ENCODE data around the gene CDH5. TPM values are rescaled to one million over a fixed set of nuclear protein-coding genes. Genes with fewer than 3 reads are reported as not detected.

Gene CDH5
- total RNA-seq, 1 donor from 2014 or later: 55.0 TPM

GRCh38 chr16:66427036-66427860 is 60.8 kb downstream of the CDH5 start, which contains the start of gene BEAN1:
BEAN1 (plus strand) TSS chr16:66427295; CDS start chr16:66437677, 10,382 bp downstream.
- intact Hi-C loops (cut with micrococcal nuclease): no loop called here
- ATAC-seq (peak; percentile 80), DNase-seq (peak; percentile 63)

- DNase-seq: peak; percentile 37
- intact Hi-C loops (cut with micrococcal nuclease): no loop called here
- peak; percentile 51 for ATAC-seq
These were observed 61.6 kb downstream of the CDH5 start for GRCh38 chr16:66427871-66428681.

GRCh38 chr16:66428682-66429251 is 62.3 kb downstream of the CDH5 start:
- DNase-seq (no peak), ATAC-seq (no peak)
- intact Hi-C loops (cut with micrococcal nuclease): no loop called here

GRCh38 chr16:66429290-66429962 is 62.9 kb downstream of the CDH5 start:
- ATAC-seq (no peak), DNase-seq (no peak)
- intact Hi-C loops (cut with micrococcal nuclease): no loop called here

- DNase-seq: no peak
- ATAC-seq: no peak
- intact Hi-C loops (cut with micrococcal nuclease): no loop called here
These were observed 63.7 kb downstream of the CDH5 start for GRCh38 chr16:66430214-66430613.

GRCh38 chr16:66431760-66432159 is 65.3 kb downstream of the CDH5 start:
- no peak for ATAC-seq

GRCh38 chr16:66432429-66432828 is 65.9 kb downstream of the CDH5 start:
- ATAC-seq (peak; percentile 52), DNase-seq (peak; percentile 44)
- intact Hi-C loops (cut with micrococcal nuclease): no loop called here

More at GRCh38 chr16:66431760-66432159, 65.3 kb downstream of the CDH5 start:
- intact Hi-C loops (cut with micrococcal nuclease): no loop called here
- DNase-seq: no peak

- ATAC-seq: no peak
- no peak for DNase-seq
- intact Hi-C loops (cut with micrococcal nuclease): no loop called here
These were observed 68.3 kb downstream of the CDH5 start for GRCh38 chr16:66434619-66435430.

GRCh38 chr16:66435896-66436295 is 69.4 kb downstream of the CDH5 start:
- no peak for ATAC-seq
- intact Hi-C loops (cut with micrococcal nuclease): no loop called here
- no peak for DNase-seq

GRCh38 chr16:66437391-66437945 is 71.0 kb downstream of the CDH5 start:
- ATAC-seq: no peak
- DNase-seq: no peak
- intact Hi-C loops (cut with micrococcal nuclease): no loop called here

GRCh38 chr16:66438536-66438935 is 72.0 kb downstream of the CDH5 start:
- ATAC-seq: no peak
- intact Hi-C loops (cut with micrococcal nuclease): no loop called here

GRCh38 chr16:66439051-66439730 is 72.7 kb downstream of the CDH5 start:
- ATAC-seq (no peak), DNase-seq (no peak)
- intact Hi-C loops (cut with micrococcal nuclease): no loop called here

More at GRCh38 chr16:66438536-66438935, 72.0 kb downstream of the CDH5 start:
- no peak for DNase-seq

GRCh38 chr16:66440271-66440802 is 73.8 kb downstream of the CDH5 start:
- intact Hi-C loops (cut with micrococcal nuclease): no loop called here
- ATAC-seq (no peak), DNase-seq (no peak)

GRCh38 chr16:66440970-66441369 is 74.5 kb downstream of the CDH5 start:
- intact Hi-C loops (cut with micrococcal nuclease): no loop called here
- no peak for ATAC-seq
- DNase-seq: no peak

GRCh38 chr16:66441586-66442375 is 75.3 kb downstream of the CDH5 start:
- intact Hi-C loops (cut with micrococcal nuclease): no loop called here
- DNase-seq: no peak
- ATAC-seq: no peak

- no peak for DNase-seq
- no peak for ATAC-seq
- intact Hi-C loops (cut with micrococcal nuclease): no loop called here
These were observed 76.2 kb downstream of the CDH5 start for GRCh38 chr16:66442502-66443268.

All from left ventricle myocardium superior (tissue), 1 donor.